ENCODE measurements around the gene MLEC. TPM values are rescaled to one million over a fixed set of nuclear protein-coding genes. Genes with fewer than 3 reads are reported as not detected.

Gene MLEC
- total RNA-seq, 1 donor from 2014 or later: 152 TPM

- no peak overlapping the region for H3K27ac ChIP-seq (ENCODE audit: low read depth, low read length)
- no peak overlapping the region for H2AFZ ChIP-seq (ENCODE audit: low read depth, low read length)
- no peaks in the 10 kb centered on the region for H3K9me3 Mint-ChIP-seq (ENCODE audit: unreplicated experiment)
- FAIRE-seq (no peak), DNase-seq (ENCODE audit: low read depth) (no peak)
- no peaks in the 10 kb centered on the region for H4K20me1 ChIP-seq (ENCODE audit: insufficient read depth, low read length)
- H3K79me2 ChIP-seq (ENCODE audit: insufficient read depth, low read length): no peaks in the 10 kb centered on the region
- peak overlapping the region; percentile 41 for H3K27ac Mint-ChIP-seq (ENCODE audit: unreplicated experiment)
- TF ChIP-seq CTCF (IDR thresholded peaks at IDR 0.05; ENCODE audit: insufficient read depth, low read depth, low read length): no peak
- TF ChIP-seq EZH2 (IDR thresholded peaks at IDR 0.05; ENCODE audit: insufficient read depth, low read length): no peak
- no peaks in the 10 kb centered on the region for H3K36me3 Mint-ChIP-seq (ENCODE audit: low read depth, unreplicated experiment)
- peaks cover 8% of the 10 kb centered on the region for H3K4me1 ChIP-seq (ENCODE audit: insufficient read depth, low read length)
- no peaks in the 10 kb centered on the region for H3K27me3 ChIP-seq (ENCODE audit: insufficient read depth, low read length)
- H3K9me3 ChIP-seq (ENCODE audit: insufficient read depth, low read depth, low read length): no peaks in the 10 kb centered on the region
- H3K4me3 Mint-ChIP-seq (ENCODE audit: unreplicated experiment): no peak overlapping the region
- H3K9ac ChIP-seq (ENCODE audit: low read length): no peak overlapping the region
- H3K4me1 Mint-ChIP-seq (ENCODE audit: low read depth, unreplicated experiment): no peaks in the 10 kb centered on the region
- no peaks in the 10 kb centered on the region for H3K36me3 ChIP-seq (ENCODE audit: insufficient read depth, low read length)
- no peak overlapping the region for H3K4me3 ChIP-seq (ENCODE audit: insufficient read depth, low read depth, low read length)
- no peak overlapping the region for H3K4me2 ChIP-seq (ENCODE audit: low read length)
- peaks cover 1% of the 10 kb centered on the region for H3K27me3 Mint-ChIP-seq (ENCODE audit: low read depth, unreplicated experiment)
Measured at GRCh38 chr12:120678572-120678971, 8.4 kb upstream of the MLEC start.

- Mint-ChIP-seq H3K27me3 (ENCODE audit: low read depth, unreplicated experiment) (no peaks in the 10 kb centered on the region), H3K9me3 (ENCODE audit: unreplicated experiment) (no peaks in the 10 kb centered on the region), H3K36me3 (ENCODE audit: low read depth, unreplicated experiment) (no peaks in the 10 kb centered on the region), H3K4me3 (ENCODE audit: unreplicated experiment) (no peak overlapping the region), H3K4me1 (ENCODE audit: low read depth, unreplicated experiment) (no peaks in the 10 kb centered on the region), H3K27ac (ENCODE audit: unreplicated experiment) (no peak overlapping the region)
- Histone ChIP-seq H3K4me3 (ENCODE audit: insufficient read depth, low read depth, low read length) (no peak overlapping the region), H3K27ac (ENCODE audit: low read depth, low read length) (no peak overlapping the region), H3K4me2 (ENCODE audit: low read length) (no peak overlapping the region), H3K4me1 (ENCODE audit: insufficient read depth, low read length) (peaks cover 8% of the 10 kb centered on the region), H3K79me2 (ENCODE audit: insufficient read depth, low read length) (no peaks in the 10 kb centered on the region), H3K36me3 (ENCODE audit: insufficient read depth, low read length) (no peaks in the 10 kb centered on the region), H2AFZ (ENCODE audit: low read depth, low read length) (no peak overlapping the region), H3K9me3 (ENCODE audit: insufficient read depth, low read depth, low read length) (no peaks in the 10 kb centered on the region), H4K20me1 (ENCODE audit: insufficient read depth, low read length) (no peaks in the 10 kb centered on the region), H3K27me3 (ENCODE audit: insufficient read depth, low read length) (no peaks in the 10 kb centered on the region), H3K9ac (ENCODE audit: low read length) (no peak overlapping the region)
- DNase-seq (ENCODE audit: low read depth) (no peak), FAIRE-seq (no peak)
- TF ChIP-seq CTCF (IDR thresholded peaks at IDR 0.05; ENCODE audit: insufficient read depth, low read depth, low read length): no peak
- TF ChIP-seq EZH2 (IDR thresholded peaks at IDR 0.05; ENCODE audit: insufficient read depth, low read length): no peak
Measured at GRCh38 chr12:120680165-120680738, 6.7 kb upstream of the MLEC start.

GRCh38 chr12:120684523-120684932 is 2.4 kb upstream of the MLEC start:
- no peak for FAIRE-seq
- no peaks in the 10 kb centered on the region for H3K9me3 Mint-ChIP-seq (ENCODE audit: unreplicated experiment)
- Histone ChIP-seq H3K36me3 (ENCODE audit: insufficient read depth, low read length) (no peaks in the 10 kb centered on the region), H3K4me2 (ENCODE audit: low read length) (no peak overlapping the region), H4K20me1 (ENCODE audit: insufficient read depth, low read length) (peaks cover 20% of the 10 kb centered on the region), H3K9me3 (ENCODE audit: insufficient read depth, low read depth, low read length) (no peaks in the 10 kb centered on the region), H3K27me3 (ENCODE audit: insufficient read depth, low read length) (no peaks in the 10 kb centered on the region), H3K9ac (ENCODE audit: low read length) (no peak overlapping the region), H3K27ac (ENCODE audit: low read depth, low read length) (no peak overlapping the region), H3K79me2 (ENCODE audit: insufficient read depth, low read length) (peaks cover 25% of the 10 kb centered on the region), H3K4me1 (ENCODE audit: insufficient read depth, low read length) (peaks cover 10% of the 10 kb centered on the region), H2AFZ (ENCODE audit: low read depth, low read length) (no peak overlapping the region), H3K4me3 (ENCODE audit: insufficient read depth, low read depth, low read length) (no peak overlapping the region)
- peaks cover 6% of the 10 kb centered on the region for H3K4me1 Mint-ChIP-seq (ENCODE audit: low read depth, unreplicated experiment)
- no peaks in the 10 kb centered on the region for H3K36me3 Mint-ChIP-seq (ENCODE audit: low read depth, unreplicated experiment)
- H3K27ac Mint-ChIP-seq (ENCODE audit: unreplicated experiment): no peak overlapping the region
- no peak for TF ChIP-seq CTCF (IDR thresholded peaks at IDR 0.05; ENCODE audit: insufficient read depth, low read depth, low read length)
- TF ChIP-seq EZH2 (IDR thresholded peaks at IDR 0.05; ENCODE audit: insufficient read depth, low read length): no peak
- H3K4me3 Mint-ChIP-seq (ENCODE audit: unreplicated experiment): no peak overlapping the region
- no peaks in the 10 kb centered on the region for H3K27me3 Mint-ChIP-seq (ENCODE audit: low read depth, unreplicated experiment)
- no peak for DNase-seq (ENCODE audit: low read depth)
